Activated CD4-positive, alpha-beta T cell treated with anti-CD3 and anti-CD28 coated beads, Interleukin-10, Interleukin-2, amounts not matched to agents 100 ng/mL and 50 ng/mL, durations not matched to agents 16 hours and 8 hours (primary cell): ENCODE measurements around the gene MARCHF3.
"Not testable (repeated sequence)": the region's sequence is repeated elsewhere in the genome, so short reads cannot be mapped to it uniquely, and the experiment has no call there.

Experiments
- DNase-seq: peaks from one replicate; pipeline ENCODE4 v3.0.0-alpha.2; 2020

Gene MARCHF3

DNA sequence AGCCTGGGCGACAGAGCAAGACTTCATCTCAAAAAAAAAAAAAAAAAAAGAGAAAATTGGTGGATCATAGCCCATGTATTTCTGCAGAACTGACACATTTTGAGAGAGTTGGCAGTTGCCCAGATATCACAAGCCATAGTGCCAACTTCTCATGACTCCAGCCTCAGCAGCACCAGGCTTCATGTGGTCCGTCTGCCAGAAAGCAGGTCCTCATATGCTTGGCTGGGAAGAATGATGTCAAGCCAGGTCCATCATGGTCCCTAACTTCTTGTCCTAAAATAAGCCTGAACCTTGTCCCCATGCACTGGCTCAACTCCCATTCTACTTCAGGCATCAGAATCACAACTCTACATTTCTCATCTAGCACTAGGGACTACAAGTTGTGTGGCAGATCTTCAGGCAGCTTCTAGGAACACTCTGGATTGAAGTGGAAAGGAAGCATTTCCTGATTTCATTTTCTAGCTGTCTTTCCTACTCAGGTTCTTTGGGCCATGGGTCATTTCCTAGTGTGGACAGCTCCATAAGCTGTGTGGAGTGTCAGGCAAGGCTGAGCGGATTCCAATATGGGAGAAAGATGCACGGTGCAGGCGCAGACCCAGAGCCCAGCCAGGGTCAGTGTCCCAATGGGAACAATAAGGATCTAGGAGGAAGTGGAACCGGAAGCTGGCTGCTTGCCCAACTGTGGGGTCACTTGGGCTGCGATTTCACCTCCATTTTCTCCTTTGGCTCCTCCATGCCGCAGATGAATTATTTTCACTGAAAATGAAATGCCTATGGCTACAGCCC is 163.3 kb downstream of the MARCHF3 start:
- DNase-seq: no peak

DNA sequence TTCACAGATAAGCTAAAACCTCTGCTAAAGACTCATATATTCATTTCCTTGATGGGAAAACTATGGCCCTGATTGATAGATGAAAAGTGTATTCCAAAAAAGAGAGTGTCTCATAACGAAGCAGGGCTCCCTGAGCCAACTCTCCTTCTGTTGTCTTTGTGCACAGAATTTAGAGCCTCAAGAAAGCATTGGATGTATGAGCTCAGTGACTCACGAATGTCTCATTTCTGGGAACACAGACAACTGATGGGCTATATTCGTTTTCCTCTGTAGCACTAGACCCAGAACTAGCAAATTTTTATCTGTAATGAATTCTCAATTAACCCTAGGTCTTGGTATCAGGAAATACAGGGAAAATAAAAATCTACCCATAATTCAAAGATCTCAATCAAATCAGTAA is 165.1 kb downstream of the MARCHF3 start:
- DNase-seq: no peak

DNA sequence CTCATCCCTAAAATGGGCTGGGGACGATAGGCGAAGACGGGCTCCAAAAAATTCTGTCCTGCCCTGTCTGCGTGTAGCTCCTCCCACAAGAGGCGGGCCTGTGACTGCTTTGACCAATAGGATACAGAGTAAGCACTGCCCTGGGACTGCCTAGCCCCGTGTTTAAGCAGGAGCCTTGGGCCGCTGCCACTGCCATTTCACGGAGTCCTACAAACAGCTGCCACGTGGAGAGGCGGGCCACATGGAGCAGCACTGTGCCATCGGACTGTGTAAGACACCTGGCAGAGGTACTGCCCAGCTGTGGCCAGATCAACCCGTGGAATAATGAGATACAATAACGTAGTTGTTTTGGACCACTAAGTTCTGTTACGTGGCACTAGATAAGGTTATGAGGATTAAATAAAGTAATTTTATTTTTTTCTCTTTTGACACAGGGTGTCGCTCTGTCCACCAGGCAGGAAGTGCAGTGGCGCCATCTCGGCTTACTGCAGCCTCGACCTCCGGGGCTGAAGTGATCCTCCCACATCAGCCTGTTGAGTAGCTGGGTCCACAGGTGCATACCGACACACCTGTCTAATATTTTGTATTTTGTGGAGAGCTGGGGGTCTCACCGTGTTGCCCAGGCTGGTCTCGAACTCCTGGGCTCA is 166.2 kb downstream of the MARCHF3 start:
- DNase-seq: no peak

DNA sequence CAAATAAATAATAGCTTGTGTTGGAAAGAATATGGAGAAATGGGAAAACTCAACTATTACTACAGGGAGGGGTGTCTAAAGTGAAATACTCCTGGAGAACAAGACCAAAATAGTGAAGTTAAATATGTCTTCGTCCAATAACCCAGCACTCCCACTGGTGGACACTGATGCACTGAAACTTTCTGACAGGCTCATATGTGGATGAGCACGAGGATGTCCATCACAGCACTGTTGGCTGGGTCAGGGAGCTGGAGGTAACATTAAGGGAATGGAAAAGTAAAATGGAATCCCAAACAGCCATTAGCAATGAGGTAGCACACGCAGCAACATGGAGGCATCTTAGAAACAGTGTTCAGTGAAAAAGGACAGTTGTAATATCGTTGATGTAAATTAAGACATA is 167.0 kb downstream of the MARCHF3 start:
- DNase-seq: no peak

DNA sequence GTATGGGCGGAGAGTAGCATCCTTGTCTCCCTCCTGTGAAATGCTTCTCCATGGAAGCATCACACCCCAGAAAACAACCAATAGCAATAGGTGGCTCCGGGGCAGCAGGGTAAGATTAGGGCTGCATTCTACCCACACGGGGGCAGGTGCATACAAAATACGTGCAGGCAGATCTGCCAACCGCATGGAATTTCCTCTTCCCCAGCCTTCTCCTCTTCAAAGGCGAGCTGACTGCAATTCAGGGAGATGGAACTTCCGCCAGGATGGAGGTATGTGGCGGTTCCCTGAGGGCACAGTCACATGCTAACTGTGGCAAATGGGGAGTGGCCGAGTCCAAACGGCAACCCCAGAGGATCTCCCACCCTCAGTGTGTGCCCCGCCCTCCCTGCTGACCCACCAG is 171.9 kb downstream of the MARCHF3 start:
- DNase-seq: no peak

DNA sequence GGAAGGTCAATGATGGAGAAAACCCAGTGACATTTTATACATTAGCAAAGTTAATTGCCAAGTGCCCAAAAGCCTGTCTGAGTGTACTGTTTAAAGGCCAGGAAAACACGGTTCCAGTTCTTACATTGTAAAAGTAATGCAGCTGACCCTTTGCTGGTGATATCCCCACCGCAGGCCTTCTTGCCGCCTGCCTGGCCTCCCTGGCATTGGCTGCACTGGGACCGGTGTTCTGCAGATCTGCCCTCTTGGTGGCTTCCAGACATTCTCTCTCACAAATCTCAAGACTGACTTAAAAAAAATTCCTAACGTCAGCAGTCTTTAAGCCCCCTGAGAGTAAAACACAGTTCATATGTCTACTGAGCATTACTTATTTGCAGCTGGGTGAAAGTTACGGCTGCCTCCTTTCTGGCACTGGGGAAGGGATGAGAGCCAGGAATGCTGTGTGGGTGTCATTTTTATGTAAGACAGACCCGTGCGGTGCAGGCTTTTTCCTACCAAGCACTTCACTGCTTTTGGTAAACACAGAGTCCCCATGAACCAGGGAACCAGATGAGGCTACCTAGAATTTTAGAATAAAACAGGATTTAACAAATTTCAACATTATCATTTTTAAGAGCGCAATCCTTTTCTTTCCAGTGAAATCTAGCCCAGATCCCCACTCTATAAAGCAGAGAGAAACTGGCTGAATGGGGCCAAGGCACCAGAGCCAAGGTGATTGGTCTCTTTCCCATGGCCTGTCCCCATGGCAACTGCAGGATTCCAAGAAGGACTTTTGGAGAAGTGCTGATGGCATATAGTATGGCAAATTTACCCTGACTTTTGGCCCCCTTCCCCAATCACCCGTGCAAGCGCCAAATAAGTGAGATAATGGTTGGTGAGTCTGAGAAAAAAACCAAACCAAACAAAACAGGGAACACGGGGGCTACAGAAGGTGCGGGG is 172.6 kb downstream of the MARCHF3 start:
- DNase-seq: no peak

DNA sequence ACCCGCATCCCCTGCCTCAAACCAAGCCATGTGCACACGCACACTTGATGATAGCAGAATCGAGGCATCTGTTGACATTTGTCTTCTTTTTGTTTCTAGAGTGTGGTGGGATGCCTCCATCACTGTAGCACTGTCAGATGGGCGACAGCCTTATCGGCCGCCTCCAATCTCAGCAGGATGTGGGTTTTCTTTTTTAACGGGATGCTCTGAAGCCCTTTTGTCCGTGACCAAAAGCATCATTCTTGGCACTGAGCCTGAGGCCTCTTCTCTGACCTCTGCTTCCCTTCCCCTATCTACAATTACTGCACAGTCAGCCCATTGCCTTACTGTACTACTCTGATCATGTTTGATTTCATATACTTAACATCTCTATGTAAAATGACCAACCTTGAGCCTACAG is 175.1 kb downstream of the MARCHF3 start:
- DNase-seq: peak; percentile 13

DNA sequence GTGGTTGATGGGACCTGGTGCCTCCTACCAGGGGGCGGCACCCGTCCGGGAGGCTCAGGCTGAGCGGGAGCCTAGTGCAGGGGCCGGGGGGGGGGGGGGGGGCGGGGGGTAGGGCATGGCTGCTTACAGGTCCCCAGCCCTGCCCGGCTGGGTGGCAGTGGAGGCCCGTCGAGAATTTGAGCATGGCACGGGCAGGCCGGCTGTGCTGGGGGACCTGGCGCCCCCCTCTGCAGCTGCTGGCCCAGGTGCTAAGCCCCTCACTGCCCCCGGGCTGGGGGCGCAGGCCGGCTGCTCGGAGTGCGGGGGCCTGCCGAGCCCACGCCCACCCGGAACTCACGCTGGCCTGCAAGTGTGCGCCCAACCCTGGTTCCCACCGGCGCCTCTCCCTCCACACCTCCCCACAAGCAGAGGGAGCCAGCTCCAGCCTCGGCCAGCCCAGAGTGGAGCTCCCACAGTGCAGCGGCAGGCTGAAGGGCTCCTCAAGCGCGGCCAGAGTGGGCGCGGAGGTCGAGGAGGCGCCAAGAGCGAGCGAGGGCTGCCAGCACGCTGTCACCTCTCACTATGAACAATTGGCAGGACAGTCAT is 175.7 kb downstream of the MARCHF3 start:
- DNase-seq: no peak

DNA sequence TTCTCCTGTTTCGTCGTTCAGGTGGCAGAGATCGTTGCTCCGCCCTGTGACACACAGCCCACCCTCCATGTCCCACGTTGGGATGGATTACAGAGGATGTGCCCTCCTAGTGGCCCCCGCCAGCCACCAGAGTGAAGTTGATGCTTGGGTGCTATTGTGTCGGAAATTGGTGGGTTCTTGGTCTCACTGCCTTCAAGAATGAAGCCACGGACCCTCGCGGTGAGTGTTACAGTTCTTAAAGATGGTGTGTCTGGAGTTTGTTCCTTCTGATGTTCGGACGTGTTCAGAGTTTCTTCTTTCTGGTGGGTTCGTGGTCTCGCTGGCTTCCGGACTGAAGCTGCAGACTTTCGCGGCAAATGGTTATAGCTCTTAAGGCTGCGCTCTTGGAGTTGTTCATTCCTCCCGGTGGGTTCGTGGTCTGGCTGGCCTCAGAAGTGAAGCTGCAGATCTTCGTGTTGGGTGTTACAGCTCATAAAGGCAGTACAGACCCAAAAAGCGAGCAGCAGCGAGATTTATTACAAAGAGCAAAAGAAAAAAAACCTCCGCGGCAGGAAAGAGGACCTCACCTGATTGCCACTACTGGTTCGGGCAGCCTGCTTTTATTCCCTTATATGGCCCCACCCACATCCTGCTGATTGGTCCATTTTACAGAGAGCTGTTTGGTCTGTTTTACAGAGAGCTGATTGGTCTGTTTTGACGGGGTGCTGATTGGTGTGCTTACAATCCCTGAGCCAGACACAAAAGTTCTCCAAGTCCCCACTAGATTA is 176.6 kb downstream of the MARCHF3 start:
- DNase-seq: peak; percentile 43

DNA sequence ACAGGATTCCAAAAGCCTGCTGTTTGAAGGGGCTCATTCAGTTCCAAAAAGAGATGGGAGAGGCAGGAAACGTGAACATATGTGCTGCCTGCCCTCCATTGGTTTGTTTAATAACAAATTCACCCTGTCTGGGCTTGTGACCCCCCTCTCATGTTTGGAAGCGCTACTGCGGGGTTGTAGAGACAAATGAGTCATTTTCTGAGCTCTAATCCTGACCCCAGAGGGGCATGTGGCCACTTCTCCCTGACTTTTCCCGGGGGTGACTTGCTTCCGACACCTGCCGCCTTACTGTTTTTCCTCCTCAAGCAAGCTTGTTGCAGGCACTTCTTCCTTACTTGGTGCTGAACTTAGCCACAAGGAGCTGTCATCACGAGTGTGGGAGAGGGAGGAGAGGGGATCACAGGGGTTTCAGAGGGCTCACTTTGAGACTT is 177.5 kb downstream of the MARCHF3 start:
- DNase-seq: no peak

DNA sequence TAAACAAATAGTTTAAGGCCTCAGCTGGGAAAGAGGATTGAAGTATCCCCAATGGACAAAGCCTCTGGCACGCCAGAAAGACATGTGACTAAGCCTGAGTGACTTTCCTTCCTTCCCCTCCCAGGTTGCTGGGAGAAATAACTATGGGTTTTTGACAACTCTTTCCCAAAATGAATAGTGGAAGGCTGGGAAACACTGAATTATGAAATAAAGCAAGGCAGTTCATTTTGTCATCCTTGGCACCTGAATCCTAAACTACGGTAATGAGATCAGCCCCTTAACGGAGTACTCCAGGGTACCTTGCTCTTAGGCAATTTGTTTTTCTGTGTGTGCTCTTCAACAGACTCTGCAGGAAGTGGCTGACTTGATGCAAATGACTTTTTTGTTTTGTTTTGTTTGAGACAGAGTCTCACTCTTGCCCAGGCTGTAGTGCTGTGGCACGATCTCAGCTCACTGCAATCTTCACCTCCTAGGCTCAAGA is 178.2 kb downstream of the MARCHF3 start:
- peak; percentile 38 for DNase-seq

DNA sequence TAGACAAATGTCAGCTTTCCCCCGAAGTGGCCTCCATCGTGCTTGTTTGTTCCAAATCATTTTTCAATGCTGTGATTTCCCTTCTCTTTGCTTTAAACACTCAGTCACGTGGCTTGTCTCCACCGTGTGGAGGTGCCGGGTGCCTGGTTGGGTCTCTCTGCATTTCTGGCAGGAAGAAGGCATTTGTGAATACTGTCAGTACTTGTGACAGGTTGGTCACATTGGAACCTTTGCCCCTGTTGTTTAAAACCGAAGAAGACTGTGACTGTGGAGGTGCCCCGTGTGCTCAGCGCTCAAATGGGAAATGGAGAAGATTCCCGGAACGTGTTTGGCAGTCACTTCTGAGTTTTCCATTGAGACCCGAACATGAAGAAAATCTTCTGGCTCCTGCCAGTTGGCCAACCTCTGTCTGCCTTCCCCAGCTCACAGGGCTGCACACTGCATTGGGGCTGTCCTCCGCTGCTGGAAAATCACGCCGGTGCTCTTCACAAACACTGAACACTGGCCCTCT is 178.8 kb downstream of the MARCHF3 start:
- no peak for DNase-seq

DNA sequence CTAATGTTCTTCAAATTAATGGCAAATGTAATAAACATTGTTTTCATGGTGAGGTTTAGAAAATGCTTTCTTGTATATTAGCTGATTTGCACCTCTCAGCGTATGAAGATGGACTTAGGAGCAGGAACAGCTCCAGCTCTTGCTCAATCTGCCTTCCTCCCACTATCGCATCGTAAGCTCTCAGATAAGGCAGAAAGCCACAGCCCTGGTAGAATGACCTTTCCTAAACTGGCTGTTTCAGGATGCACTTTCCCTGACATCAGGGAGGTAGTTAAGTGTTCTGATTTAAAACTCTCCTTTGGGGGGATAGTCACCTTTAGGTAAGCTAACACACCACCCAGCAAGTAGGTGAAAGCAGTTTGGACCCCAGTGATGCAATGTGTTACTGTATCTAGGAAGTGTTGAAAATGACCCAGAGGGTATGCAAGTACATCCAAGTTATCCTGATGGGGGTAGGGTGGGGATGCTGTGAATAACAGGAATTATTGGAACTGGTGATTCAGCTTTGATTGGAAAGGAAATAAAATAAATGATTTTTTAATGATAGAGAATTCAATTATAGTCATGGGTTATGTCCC is 181.2 kb downstream of the MARCHF3 start:
- DNase-seq: no peak

DNA sequence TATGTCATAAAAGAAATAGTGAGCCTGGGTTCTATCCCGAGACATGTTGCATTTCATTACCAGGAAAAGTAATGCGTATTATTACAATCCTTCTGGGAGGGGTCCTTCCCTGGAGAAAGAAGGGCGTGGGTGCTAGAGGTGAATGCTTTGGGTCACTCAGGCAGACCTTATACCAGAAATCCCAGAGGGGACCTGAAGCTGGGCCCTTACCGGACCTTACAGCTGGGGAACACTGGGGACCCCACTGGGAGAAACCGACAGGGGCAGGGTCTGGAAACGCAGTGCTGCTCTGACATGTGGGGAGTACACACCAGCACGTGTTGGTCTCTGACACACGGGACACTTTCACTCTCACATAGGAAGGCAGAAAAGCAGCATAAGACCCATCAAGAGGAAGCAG is 182.1 kb downstream of the MARCHF3 start:
- DNase-seq: no peak

DNA sequence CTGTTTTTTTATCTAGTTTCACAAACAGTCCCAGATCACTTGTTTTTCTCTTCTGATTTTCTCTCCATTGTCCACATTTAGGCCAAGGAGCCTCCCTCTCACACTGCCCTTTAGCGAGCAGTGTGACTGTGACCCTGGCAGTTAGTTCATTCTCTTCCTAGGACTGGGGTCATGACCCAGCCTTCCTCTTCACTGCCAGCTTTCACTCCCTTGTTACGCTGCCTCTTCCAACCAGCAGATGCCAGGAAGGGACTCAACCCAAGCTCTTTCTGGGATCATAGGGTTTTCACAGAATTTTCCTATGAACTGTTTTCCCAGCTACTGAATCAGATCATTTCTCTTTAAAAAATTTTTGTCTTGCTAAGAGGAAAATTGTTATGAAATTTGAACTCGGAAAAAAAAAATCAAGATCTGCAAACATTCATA is 182.5 kb downstream of the MARCHF3 start:
- no peak for DNase-seq

DNA sequence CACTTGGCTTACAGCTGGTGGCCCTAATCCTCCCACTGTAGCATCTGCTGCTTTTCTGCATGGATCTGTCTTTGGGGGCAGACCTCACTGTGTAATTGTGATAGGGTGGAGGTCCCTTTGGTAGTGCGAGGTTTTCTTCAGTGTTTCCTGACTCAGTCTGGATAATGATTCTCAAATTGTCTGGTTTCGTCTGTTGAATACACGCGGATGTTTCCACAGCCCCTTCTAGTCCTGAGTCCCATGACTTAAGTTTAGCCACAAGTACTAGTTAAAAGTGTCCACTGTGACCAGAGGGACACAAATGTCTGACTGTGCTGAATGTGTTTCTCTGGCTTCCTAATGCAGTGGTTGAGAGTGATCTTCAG is 182.9 kb downstream of the MARCHF3 start:
- no peak for DNase-seq

DNA sequence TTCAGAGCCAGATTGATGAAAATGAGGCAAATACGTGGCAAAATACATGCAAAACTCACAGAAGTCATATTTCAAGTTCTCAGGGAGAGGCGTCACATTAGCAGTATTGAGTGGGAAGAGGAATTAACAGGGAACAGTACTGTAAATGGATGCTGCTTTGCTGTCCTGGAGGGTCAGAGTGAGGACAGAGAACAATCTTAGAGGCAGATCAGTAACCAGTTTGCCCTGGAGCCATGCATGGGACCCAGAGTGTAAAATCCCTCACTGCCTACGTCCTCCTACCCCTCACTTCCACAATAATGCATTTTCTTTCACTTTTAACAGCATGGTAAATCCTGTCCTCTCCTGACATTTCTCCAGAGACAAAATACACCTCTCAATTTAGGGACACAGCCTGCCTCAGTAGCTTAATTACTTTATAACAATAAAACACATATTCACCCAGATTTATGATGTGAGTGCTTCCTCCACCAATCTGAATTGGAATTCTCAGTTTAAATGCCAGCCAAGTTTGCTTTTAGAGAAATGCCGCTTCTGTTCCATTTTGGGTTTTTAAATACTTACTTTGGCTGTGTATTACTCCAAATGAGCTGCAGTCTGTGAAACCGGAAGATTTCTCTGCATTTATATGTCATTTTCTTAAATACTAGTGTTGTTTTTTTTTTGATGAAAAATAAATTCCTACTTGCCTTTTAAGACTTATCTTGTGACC is 183.5 kb downstream of the MARCHF3 start:
- no peak for DNase-seq

DNA sequence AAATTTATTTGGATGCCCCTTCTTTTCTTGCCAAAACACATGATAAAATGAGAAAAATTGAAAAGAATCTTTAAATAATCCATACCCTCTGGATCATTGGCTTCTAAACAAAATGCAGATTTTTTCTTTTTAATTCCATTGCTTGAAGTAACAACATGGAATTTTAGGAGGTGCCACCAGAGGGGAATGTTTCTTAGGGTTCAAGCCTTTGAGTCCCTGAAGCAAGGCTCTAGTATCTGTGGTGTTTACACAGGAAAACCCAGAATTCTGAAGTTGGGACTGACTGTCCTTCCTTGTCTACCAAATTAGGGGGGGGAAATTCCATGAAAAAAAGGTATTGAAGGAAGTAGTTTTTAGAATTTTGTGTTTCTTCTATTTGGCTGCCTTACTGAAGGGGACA is 184.0 kb downstream of the MARCHF3 start:
- DNase-seq: no peak

DNA sequence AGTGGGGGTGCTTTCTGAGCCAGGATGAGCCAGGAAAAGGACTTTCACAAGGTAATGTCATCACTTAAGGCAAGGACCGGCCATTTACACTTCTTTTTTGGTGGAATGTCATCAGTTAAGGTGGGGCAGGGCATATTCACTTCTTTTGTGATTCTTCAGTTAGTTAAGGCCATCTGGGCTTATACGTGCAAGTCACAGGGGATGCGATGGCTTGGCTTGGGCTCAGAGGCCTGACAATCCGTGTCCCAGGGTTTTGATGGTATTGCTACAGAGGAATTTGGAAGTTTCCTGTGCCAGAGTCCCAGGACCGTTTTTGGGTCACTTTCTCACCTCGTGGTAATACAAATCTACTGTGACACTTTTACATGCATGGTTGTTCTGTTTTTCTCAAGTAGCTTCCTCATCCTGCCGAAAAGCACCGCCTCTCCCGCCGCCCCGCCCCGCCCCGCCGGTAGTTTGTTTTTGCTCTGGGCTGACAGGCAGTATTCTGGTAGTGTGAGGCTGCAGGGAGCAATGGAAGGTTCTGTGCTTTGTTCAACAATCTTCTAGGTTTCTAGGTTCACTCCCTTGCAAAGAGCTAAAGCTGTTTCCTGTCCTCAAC is 184.8 kb downstream of the MARCHF3 start:
- peak; percentile 35 for DNase-seq

DNA sequence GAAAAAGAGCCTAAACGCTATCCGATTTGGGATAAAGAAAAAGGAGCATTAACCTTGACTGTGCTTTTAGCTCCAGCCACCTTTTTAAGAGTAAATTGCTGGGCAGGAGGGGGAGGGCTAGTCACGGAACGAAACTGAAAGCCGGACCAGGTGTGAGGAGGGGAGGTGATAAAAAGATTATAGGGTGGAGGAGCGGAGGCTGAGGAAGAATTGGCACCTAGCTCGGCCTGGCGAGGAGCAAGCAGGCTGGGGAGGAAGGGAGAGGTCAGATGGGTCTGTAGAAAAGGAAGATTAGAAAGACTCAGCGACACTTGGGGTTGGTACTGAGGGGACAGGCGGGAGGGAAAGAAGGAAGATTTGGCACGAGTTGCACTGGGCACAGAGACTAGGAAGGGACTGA is 187.0 kb downstream of the MARCHF3 start:
- DNase-seq: not testable (repeated sequence)
